Endothelial cell of umbilical vein (primary cell): Measurements from ENCODE around the gene MFSD6.

ENCODE experiments used
- EZH2 ChIP-seq: IDR thresholded peaks from 2 replicates; pipeline ENCODE4 v1.6.1; 2012; ENCODE audit warnings: borderline replicate concordance, low read depth, mild to moderate bottlenecking, moderate library complexity, low read length, inconsistent platforms; ENCODE audit not compliant: severe bottlenecking
- JUN ChIP-seq: IDR thresholded peaks from 2 replicates; pipeline ENCODE4 v1.6.1; 2011; ENCODE audit warnings: borderline replicate concordance, low read depth; ENCODE audit not compliant: insufficient read length, insufficient read depth
- MAX ChIP-seq: IDR thresholded peaks from 2 replicates; pipeline ENCODE4 v1.6.1; 2011; ENCODE audit not compliant: insufficient read depth, insufficient read length
- MYC ChIP-seq: IDR thresholded peaks from one replicate; pipeline ENCODE4 v1.6.1; 2011; ENCODE audit warnings: mild to moderate bottlenecking, low read depth, low read length
- POLR2A ChIP-seq: IDR thresholded peaks from 2 replicates; pipeline ENCODE4 v1.6.1; 2012; ENCODE audit warnings: low read depth, mild to moderate bottlenecking, control low read depth, low read length
- POLR2AphosphoS5 ChIP-seq: IDR thresholded peaks from 2 replicates; pipeline ENCODE4 v1.6.1; 2012; ENCODE audit warnings: low read depth, mild to moderate bottlenecking, control low read depth, low read length, moderate library complexity; ENCODE audit not compliant: insufficient read depth
- TF ChIP-seq, protein P1 (sequence below), 2 donors: IDR thresholded peaks; 1 replicate in 1 of 2; 2 replicates in 1 of 2; pipeline ENCODE4 v1.5.1; 2011; ENCODE audit warnings: low read length in 2 of 2, mild to moderate bottlenecking in 2 of 2, moderate library complexity in 2 of 2, control low read depth in 1 of 2, inconsistent platforms in 1 of 2, low read depth in 1 of 2; ENCODE audit not compliant: insufficient read depth in 1 of 2; ENCODE audit errors: extremely low read depth in 1 of 2

DNA sequence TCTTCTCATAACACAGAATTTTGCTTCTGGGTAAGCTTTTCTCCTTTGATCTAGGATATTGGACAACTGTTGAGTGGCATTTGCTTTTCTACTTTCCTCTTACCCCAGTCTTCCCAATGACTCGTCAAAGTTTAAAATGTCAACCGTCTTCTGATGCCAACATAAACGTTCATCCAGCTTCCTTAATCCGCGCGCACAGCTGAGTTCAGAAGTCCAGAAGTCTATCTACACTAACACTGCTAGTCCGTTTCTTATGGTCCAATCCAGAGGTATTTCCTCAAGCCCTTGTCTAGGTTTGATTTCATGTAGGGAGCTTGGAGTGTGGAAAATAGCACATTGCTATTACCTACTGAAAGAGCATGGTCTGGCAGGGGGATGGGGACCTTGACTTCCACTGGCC, 48.7 kb downstream of the MFSD6 start:
- TF ChIP-seq, protein P1, sequence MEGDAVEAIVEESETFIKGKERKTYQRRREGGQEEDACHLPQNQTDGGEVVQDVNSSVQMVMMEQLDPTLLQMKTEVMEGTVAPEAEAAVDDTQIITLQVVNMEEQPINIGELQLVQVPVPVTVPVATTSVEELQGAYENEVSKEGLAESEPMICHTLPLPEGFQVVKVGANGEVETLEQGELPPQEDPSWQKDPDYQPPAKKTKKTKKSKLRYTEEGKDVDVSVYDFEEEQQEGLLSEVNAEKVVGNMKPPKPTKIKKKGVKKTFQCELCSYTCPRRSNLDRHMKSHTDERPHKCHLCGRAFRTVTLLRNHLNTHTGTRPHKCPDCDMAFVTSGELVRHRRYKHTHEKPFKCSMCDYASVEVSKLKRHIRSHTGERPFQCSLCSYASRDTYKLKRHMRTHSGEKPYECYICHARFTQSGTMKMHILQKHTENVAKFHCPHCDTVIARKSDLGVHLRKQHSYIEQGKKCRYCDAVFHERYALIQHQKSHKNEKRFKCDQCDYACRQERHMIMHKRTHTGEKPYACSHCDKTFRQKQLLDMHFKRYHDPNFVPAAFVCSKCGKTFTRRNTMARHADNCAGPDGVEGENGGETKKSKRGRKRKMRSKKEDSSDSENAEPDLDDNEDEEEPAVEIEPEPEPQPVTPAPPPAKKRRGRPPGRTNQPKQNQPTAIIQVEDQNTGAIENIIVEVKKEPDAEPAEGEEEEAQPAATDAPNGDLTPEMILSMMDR (IDR thresholded peaks at IDR 0.05; ENCODE audit: extremely low read depth in 1 of 2, insufficient read depth in 1 of 2, low read depth in 1 of 2, low read length in 2 of 2): no peak
- TF ChIP-seq JUN: no peak
- no peak for TF ChIP-seq POLR2AphosphoS5
- TF ChIP-seq MYC: no peak
- TF ChIP-seq POLR2A: no peak
- no peak for TF ChIP-seq EZH2
- TF ChIP-seq MAX: no peak
